ENCODE data around the gene TRDN. TPM values are rescaled to one million over a fixed set of nuclear protein-coding genes. Genes with fewer than 3 reads are reported as not detected.

Gene TRDN
- total RNA-seq, 2 donors from 2014 or later: not detected

- intact Hi-C loops (cut with DNase I): no loop called here
Measured at GRCh38 chr6:123661105-123661891, 24.5 kb upstream of the TRDN start.

GRCh38 chr6:123659960-123660748 is 23.4 kb upstream of the TRDN start:
- ATAC-seq: no peak
- Histone ChIP-seq H3K36me3 (replicated peaks in 1 of 2; ENCODE audit: insufficient read depth in 1 of 2, low read depth in 2 of 2) (no peaks in the 10 kb centered on the region), H3K4me3 (no peak overlapping the region), H3K27ac (no peak overlapping the region), H3K27me3 (no peaks in the 10 kb centered on the region), H3K4me1 (no peaks in the 10 kb centered on the region), H3K9me3 (no peaks in the 10 kb centered on the region)
- TF ChIP-seq CTCF (IDR thresholded peaks at IDR 0.05): no peak
- TF ChIP-seq POLR2A (IDR thresholded peaks at IDR 0.05): no peak
- intact Hi-C loops (cut with DNase I): no loop called here
- DNase-seq: no peak
- 69 to 72% methylated on average over 5 of the region's 5 CpGs for WGBS, 2 donors

More at GRCh38 chr6:123661105-123661891, 24.5 kb upstream of the TRDN start:
- no peak overlapping the region for H3K4me3 ChIP-seq
- DNase-seq (no peak), ATAC-seq (no peak)
- 66 to 77% methylated on average over 5 of the region's 5 CpGs for WGBS, 2 donors
- H3K36me3 ChIP-seq (replicated peaks in 1 of 2; ENCODE audit: insufficient read depth in 1 of 2, low read depth in 2 of 2): no peaks in the 10 kb centered on the region
- no peak overlapping the region for H3K27ac ChIP-seq
- no peaks in the 10 kb centered on the region for H3K4me1 ChIP-seq
- H3K9me3 ChIP-seq: no peaks in the 10 kb centered on the region
- no peaks in the 10 kb centered on the region for H3K27me3 ChIP-seq
- TF ChIP-seq CTCF (IDR thresholded peaks at IDR 0.05) (no peak), POLR2A (IDR thresholded peaks at IDR 0.05) (no peak)

- Histone ChIP-seq H3K9me3 (no peaks in the 10 kb centered on the region), H3K27me3 (no peaks in the 10 kb centered on the region), H3K36me3 (replicated peaks in 1 of 2; ENCODE audit: insufficient read depth in 1 of 2, low read depth in 2 of 2) (no peaks in the 10 kb centered on the region), H3K4me1 (no peaks in the 10 kb centered on the region), H3K4me3 (no peak overlapping the region), H3K27ac (no peak overlapping the region)
- DNase-seq (no peak), ATAC-seq (no peak)
- intact Hi-C loops (cut with DNase I): no loop called here
- 68 to 80% methylated on average over 1 of the region's 1 CpG for WGBS, 2 donors
- no peak for TF ChIP-seq POLR2A (IDR thresholded peaks at IDR 0.05)
Measured at GRCh38 chr6:123658848-123659247, 22.1 kb upstream of the TRDN start.

DNA sequence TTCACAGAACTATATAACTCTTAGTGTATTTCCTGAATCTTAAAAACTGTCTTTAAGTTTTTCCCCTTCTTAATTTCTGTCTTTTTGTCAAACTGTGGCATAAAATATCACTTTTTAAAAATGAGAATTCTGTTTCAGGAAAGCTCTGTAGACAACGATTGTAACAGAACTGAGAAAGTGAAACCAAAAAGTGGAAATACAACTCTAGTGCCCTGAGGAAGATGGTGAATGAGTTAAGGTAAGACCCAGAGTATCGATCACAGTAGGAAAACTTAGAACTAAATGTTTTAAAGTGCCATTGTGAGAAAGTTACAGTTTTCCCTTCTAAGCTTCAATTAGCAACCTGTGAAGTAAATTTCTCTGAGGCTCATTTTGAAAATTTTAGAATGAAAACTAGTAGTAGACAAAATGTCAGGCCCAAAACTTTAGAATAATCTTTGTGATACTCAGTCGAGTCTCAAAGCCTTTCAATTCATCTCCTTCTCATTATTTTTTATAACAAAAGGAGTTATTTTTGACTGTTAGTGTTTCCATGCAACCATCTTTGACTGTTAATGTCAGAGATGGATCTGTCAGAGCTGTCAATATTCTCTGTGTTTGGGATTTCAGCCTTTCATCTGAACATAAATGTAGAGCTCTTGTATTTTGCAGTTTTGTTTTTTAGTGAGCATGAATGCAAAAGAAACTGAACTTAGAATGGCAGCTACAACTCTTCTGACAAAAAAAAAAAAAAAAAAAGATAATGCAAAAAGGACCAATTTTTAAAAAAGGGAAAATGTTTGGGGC is 19.0 kb upstream of the TRDN start:
- Histone ChIP-seq H3K4me3 (no peak overlapping the region), H3K27ac (no peak overlapping the region), H3K27me3 (no peaks in the 10 kb centered on the region), H3K9me3 (no peaks in the 10 kb centered on the region), H3K36me3 (replicated peaks in 1 of 2; ENCODE audit: insufficient read depth in 1 of 2, low read depth in 2 of 2) (no peaks in the 10 kb centered on the region), H3K4me1 (no peaks in the 10 kb centered on the region)
- no peak for ATAC-seq
- WGBS, 2 donors: 25 to 38% methylated on average over 3 of the region's 3 CpGs
- no peak for TF ChIP-seq CTCF (IDR thresholded peaks at IDR 0.05)
- TF ChIP-seq POLR2A (IDR thresholded peaks at IDR 0.05): no peak
- intact Hi-C loops (cut with DNase I): no loop called here
- DNase-seq: no peak

GRCh38 chr6:123648723-123649122 is 12.0 kb upstream of the TRDN start:
- ATAC-seq: no peak

More at GRCh38 chr6:123648723-123649122, 12.0 kb upstream of the TRDN start:
- intact Hi-C loops (cut with DNase I): no loop called here
- H3K4me1 ChIP-seq: no peaks in the 10 kb centered on the region
- no peaks in the 10 kb centered on the region for H3K9me3 ChIP-seq
- no peak overlapping the region for H3K4me3 ChIP-seq
- no peak for DNase-seq
- no peaks in the 10 kb centered on the region for H3K27me3 ChIP-seq
- no peak overlapping the region for H3K27ac ChIP-seq
- H3K36me3 ChIP-seq (replicated peaks in 1 of 2; ENCODE audit: insufficient read depth in 1 of 2, low read depth in 2 of 2): no peaks in the 10 kb centered on the region
- no peak for TF ChIP-seq CTCF (IDR thresholded peaks at IDR 0.05)
- no peak for TF ChIP-seq POLR2A (IDR thresholded peaks at IDR 0.05)

All from body of pancreas (tissue), 4 donors.